Endothelial cell of umbilical vein (primary cell): ENCODE measurements around the gene MITF. TPM values are rescaled to one million over a fixed set of nuclear protein-coding genes. Genes with fewer than 3 reads are reported as not detected.

Experiments
- BruUV-seq: library from RNA; stranded (reverse); fragments of 400-500 nt; replicated peaks from 2 replicates; lab custom pipeline; 2021; lab: Mats Ljungman, UMichigan
- CTCF ChIA-PET: fragments of 300-600, 350-600 bp; sonication (Branson Sonifier 250); formaldehyde crosslinking; loops from one replicate; lab custom pipeline; 2021; ENCODE audit warnings: antibody characterized with exemption, inconsistent platforms; lab: Charles Lee
- POLR2A ChIA-PET: fragments of 300-600, 350-600 bp; sonication (Branson Sonifier 250); formaldehyde crosslinking; loops from one replicate; lab custom pipeline; 2021; ENCODE audit warnings: antibody characterized with exemption, inconsistent platforms; lab: Charles Lee
- DNase-seq: peaks from one replicate; pipeline ENCODE4 v3.0.0-alpha.2; 2011; ENCODE audit warnings: low read depth, low spot score
- FAIRE-seq: peaks from 2 replicates; lab custom pipeline; 2011; peaks lifted over from hg19 to GRCh38; lab: Jason Lieb, UNC
- H2AFZ ChIP-seq: 2 replicates; pipeline ENCODE4 v1.6.0; 2012; ENCODE audit warnings: low read depth, low read length, control low read depth, inconsistent platforms
- H3K27ac ChIP-seq: 2 replicates; pipeline ENCODE4 v1.5.1; 2011; ENCODE audit warnings: low read depth, mild to moderate bottlenecking, control low read depth, low read length, moderate library complexity; ENCODE audit not compliant: insufficient read depth
- H3K27me3 ChIP-seq, 2 experiments: 2 replicates each; pipeline versions ENCODE4 v1.6.0 to v1.6.1; 2011; ENCODE audit warnings: low read length in 2 of 2, mixed read lengths in 1 of 2; ENCODE audit not compliant: control insufficient read depth in 2 of 2, insufficient read depth in 2 of 2
- H3K36me3 ChIP-seq, 2 experiments: 2 replicates in 1 of 2; 3 replicates in 1 of 2; pipeline ENCODE4 v1.5.1; 2011; ENCODE audit warnings: low read length in 2 of 2, mild to moderate bottlenecking in 1 of 2, moderate library complexity in 1 of 2; ENCODE audit not compliant: control insufficient read depth in 2 of 2, insufficient read depth in 2 of 2; ENCODE audit errors: extremely low read depth in 1 of 2
- H3K4me1 ChIP-seq: 3 replicates; pipeline ENCODE4 v1.5.1; 2011; ENCODE audit warnings: mild to moderate bottlenecking, low read length; ENCODE audit not compliant: control insufficient read depth, insufficient read depth; ENCODE audit errors: extremely low read depth
- H3K4me2 ChIP-seq: 2 replicates; pipeline ENCODE4 v1.6.1; 2011; ENCODE audit warnings: low read length, control low read depth, mixed read lengths; ENCODE audit not compliant: insufficient read depth
- H3K4me3 ChIP-seq, 3 experiments: fragments of 200-600 bp in 1 of 3; sonication (generic), shearing (Covaris generic) in 1 of 3; replicated peaks in 1 of 3; 2 replicates each; pipeline ENCODE4 v1.5.1; 2011 to 2016; ENCODE audit warnings: control low read depth in 3 of 3, low read length in 3 of 3, mild to moderate bottlenecking in 2 of 3, inconsistent platforms in 1 of 3, low read depth in 1 of 3, moderate library complexity in 1 of 3; ENCODE audit not compliant: insufficient read depth in 1 of 3
- H3K79me2 ChIP-seq: 2 replicates; pipeline ENCODE4 v1.6.0; 2012; ENCODE audit warnings: low read length, inconsistent platforms; ENCODE audit not compliant: control insufficient read depth, insufficient read depth
- H3K9ac ChIP-seq: replicated peaks from 2 replicates; pipeline ENCODE3; 2011; ENCODE audit warnings: low read length, control low read depth; ENCODE audit not compliant: insufficient read depth; ENCODE audit errors: extremely low read depth
- H3K9me1 ChIP-seq: replicated peaks from 3 replicates; pipeline ENCODE4 v1.6.0; 2011; ENCODE audit warnings: mild to moderate bottlenecking, low read length; ENCODE audit not compliant: control insufficient read depth, insufficient read depth; ENCODE audit errors: extremely low read depth
- H3K9me3 ChIP-seq: replicated peaks from 2 replicates; pipeline ENCODE4 v1.5.1; 2012; ENCODE audit warnings: low read length, inconsistent platforms; ENCODE audit not compliant: control insufficient read depth, insufficient read depth
- H4K20me1 ChIP-seq: replicated peaks from 2 replicates; pipeline ENCODE3; 2011; ENCODE audit warnings: mild to moderate bottlenecking, low read length; ENCODE audit not compliant: control insufficient read depth, insufficient read depth; ENCODE audit errors: extremely low read depth
- EZH2 ChIP-seq: IDR thresholded peaks from 2 replicates; pipeline ENCODE4 v1.6.1; 2012; ENCODE audit warnings: borderline replicate concordance, low read depth, mild to moderate bottlenecking, moderate library complexity, low read length, inconsistent platforms; ENCODE audit not compliant: severe bottlenecking
- FOS ChIP-seq: IDR thresholded peaks from 2 replicates; pipeline ENCODE4 v1.6.1; 2011; ENCODE audit warnings: mild to moderate bottlenecking, low read length, moderate library complexity, borderline replicate concordance; ENCODE audit not compliant: insufficient read depth
- GATA2 ChIP-seq: IDR thresholded peaks from 2 replicates; pipeline ENCODE4 v1.7.0; 2011; ENCODE audit warnings: low read depth, mild to moderate bottlenecking, moderate library complexity, mixed read lengths, low read length; ENCODE audit not compliant: insufficient read length, insufficient read depth
- JUN ChIP-seq: IDR thresholded peaks from 2 replicates; pipeline ENCODE4 v1.6.1; 2011; ENCODE audit warnings: borderline replicate concordance, low read depth; ENCODE audit not compliant: insufficient read length, insufficient read depth
- MYC ChIP-seq: IDR thresholded peaks from one replicate; pipeline ENCODE4 v1.6.1; 2011; ENCODE audit warnings: mild to moderate bottlenecking, low read depth, low read length
- POLR2A ChIP-seq: IDR thresholded peaks from 2 replicates; pipeline ENCODE4 v1.6.1; 2012; ENCODE audit warnings: low read depth, mild to moderate bottlenecking, control low read depth, low read length
- POLR2AphosphoS5 ChIP-seq: IDR thresholded peaks from 2 replicates; pipeline ENCODE4 v1.6.1; 2012; ENCODE audit warnings: low read depth, mild to moderate bottlenecking, control low read depth, low read length, moderate library complexity; ENCODE audit not compliant: insufficient read depth
- dilution Hi-C: fragments of 300-500 bp; cut with MboI; formaldehyde crosslinking; loops from one replicate; pipeline ENCODE4 v1.15.0; 2019; ENCODE audit warnings: low sequenced_read_pairs; ENCODE audit not compliant: extremely low pct_ligation_motif_present
- intact Hi-C: fragments of 100-400 bp; cut with micrococcal nuclease; formaldehyde crosslinking; loops from one replicate; pipeline ENCODE4 v1.10.0; 2022
- polyA plus RNA-seq, 4 experiments: library from polyadenylated mRNA; depleted of rRNA in 3 of 4; stranded (reverse) in 3 of 4; unstranded in 1 of 4; fragments of >200 nt; gene quantifications; 2 replicates each; pipeline versions ENCODE4 v1.2.1 to v1.2.3, GENCODE V29; 2011 to 2012; ENCODE audit warnings: missing spikeins in 1 of 4
- total RNA-seq: library from RNA; stranded (reverse); gene quantifications from 2 replicates; pipeline ENCODE4 v1.2.3, GENCODE V29; 2021
- TF ChIP-seq, protein P1 (sequence below): IDR thresholded peaks from 2 replicates; pipeline ENCODE4 v1.6.1; 2011; ENCODE audit not compliant: insufficient read depth, insufficient read length
- TF ChIP-seq, protein P2 (sequence below), 2 donors: IDR thresholded peaks; 1 replicate in 1 of 2; 2 replicates in 1 of 2; pipeline ENCODE4 v1.5.1; 2011; ENCODE audit warnings: low read length in 2 of 2, mild to moderate bottlenecking in 2 of 2, moderate library complexity in 2 of 2, control low read depth in 1 of 2, inconsistent platforms in 1 of 2, low read depth in 1 of 2; ENCODE audit not compliant: insufficient read depth in 1 of 2; ENCODE audit errors: extremely low read depth in 1 of 2

MITF gene
- total and polyA plus RNA-seq, 2 donors (not counting 3 experiments of a cell fraction or from before 2014, with no cell fraction given): 1.6 to 2.5 TPM

DNA sequence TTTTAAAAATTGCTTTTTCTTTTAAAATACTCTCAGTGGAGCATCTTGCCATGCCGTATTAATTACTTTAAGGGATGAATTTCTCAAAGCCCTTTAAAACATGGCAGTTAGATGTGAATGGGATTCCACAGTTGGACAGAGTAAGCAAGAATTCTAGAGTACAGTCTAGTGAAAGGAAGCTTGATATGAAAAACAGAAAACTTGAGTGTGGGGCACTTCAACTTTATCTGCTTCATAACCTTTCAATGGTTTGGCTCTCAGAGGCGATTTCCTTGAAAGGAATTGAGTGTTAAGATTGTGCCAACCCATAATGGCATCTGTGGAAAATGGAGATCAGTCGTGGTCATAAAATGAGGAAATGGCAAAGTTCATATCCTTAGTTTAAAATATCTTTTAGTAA lies 132.6 kb downstream of the MITF start:
- Histone ChIP-seq H4K20me1 (no peaks in the 10 kb centered on the region), H3K36me3 (no peaks in the 10 kb centered on the region), H3K4me1 (no peaks in the 10 kb centered on the region), H3K27ac (no peak overlapping the region), H3K9ac (no peak overlapping the region), H3K27me3 (no peaks in the 10 kb centered on the region), H3K9me1 (no peaks in the 10 kb centered on the region), H3K4me3 (no peak overlapping the region), H2AFZ (no peak overlapping the region), H3K9me3 (no peaks in the 10 kb centered on the region), H3K4me2 (no peak overlapping the region), H3K79me2 (no peaks in the 10 kb centered on the region)
- dilution Hi-C loops: no loop called here
- intact Hi-C loops: no loop called here
- ChIA-PET POLR2A (no interaction called here), CTCF (no interaction called here)
- TF ChIP-seq GATA2: no peak
- no peak for TF ChIP-seq JUN
- no peak for TF ChIP-seq FOS
- TF ChIP-seq POLR2AphosphoS5: no peak
- TF ChIP-seq MYC: no peak
- TF ChIP-seq, protein P1, sequence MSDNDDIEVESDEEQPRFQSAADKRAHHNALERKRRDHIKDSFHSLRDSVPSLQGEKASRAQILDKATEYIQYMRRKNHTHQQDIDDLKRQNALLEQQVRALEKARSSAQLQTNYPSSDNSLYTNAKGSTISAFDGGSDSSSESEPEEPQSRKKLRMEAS: no peak
- TF ChIP-seq POLR2A: no peak
- no peak for FAIRE-seq
- BruUV-seq: no TSS peak
- no peak for DNase-seq

DNA sequence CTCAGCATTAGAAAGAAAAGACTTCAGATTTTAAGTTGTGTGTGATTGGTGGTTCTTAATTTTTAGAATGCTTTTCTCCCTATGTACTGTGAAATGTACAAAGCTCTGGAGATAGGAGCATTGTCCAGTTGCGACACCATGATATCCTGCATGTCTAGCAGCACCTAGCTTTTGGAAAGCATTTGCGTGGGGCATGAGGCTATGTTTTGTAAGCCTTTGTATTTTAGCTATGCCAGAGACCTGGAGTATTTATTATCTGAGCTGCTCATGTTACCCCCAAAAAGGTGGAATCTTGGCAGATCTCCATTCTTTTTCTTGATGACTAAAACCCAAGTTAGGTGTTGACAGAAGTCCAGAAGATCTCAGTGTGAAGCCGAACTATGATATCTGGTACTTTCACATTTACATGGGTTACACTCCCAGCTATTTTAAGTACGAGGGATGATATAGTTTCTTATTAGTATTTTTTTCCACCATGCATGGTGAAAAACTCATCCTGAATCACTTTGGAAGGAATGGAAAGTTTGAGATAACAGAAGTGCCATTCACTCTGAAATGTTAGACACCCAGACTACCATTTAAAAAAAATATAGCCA lies 133.6 kb downstream of the MITF start:
- no peaks in the 10 kb centered on the region for H3K36me3 ChIP-seq
- TF ChIP-seq, protein P1: no peak
- TF ChIP-seq JUN (no peak), POLR2A (no peak), GATA2 (no peak), POLR2AphosphoS5 (no peak), EZH2 (no peak), FOS (no peak), MYC (no peak)
- TF ChIP-seq, protein P2, sequence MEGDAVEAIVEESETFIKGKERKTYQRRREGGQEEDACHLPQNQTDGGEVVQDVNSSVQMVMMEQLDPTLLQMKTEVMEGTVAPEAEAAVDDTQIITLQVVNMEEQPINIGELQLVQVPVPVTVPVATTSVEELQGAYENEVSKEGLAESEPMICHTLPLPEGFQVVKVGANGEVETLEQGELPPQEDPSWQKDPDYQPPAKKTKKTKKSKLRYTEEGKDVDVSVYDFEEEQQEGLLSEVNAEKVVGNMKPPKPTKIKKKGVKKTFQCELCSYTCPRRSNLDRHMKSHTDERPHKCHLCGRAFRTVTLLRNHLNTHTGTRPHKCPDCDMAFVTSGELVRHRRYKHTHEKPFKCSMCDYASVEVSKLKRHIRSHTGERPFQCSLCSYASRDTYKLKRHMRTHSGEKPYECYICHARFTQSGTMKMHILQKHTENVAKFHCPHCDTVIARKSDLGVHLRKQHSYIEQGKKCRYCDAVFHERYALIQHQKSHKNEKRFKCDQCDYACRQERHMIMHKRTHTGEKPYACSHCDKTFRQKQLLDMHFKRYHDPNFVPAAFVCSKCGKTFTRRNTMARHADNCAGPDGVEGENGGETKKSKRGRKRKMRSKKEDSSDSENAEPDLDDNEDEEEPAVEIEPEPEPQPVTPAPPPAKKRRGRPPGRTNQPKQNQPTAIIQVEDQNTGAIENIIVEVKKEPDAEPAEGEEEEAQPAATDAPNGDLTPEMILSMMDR (IDR thresholded peaks at IDR 0.05; ENCODE audit: extremely low read depth in 1 of 2, insufficient read depth in 1 of 2, low read depth in 1 of 2, low read length in 2 of 2): no peak
- DNase-seq (no peak), FAIRE-seq (no peak)
- H3K4me3 ChIP-seq: no peak overlapping the region
- intact Hi-C loops (no loop called here), dilution Hi-C loops (no loop called here)
- no peaks in the 10 kb centered on the region for H3K9me3 ChIP-seq
- H3K4me1 ChIP-seq: no peaks in the 10 kb centered on the region
- no peaks in the 10 kb centered on the region for H3K9me1 ChIP-seq
- no peak overlapping the region for H3K27ac ChIP-seq
- no peaks in the 10 kb centered on the region for H4K20me1 ChIP-seq
- H3K79me2 ChIP-seq: no peaks in the 10 kb centered on the region
- H3K4me2 ChIP-seq: no peak overlapping the region
- ChIA-PET POLR2A (no interaction called here), CTCF (no interaction called here)
- no peak overlapping the region for H3K9ac ChIP-seq
- no TSS peak for BruUV-seq
- H2AFZ ChIP-seq: no peak overlapping the region
- H3K27me3 ChIP-seq: no peaks in the 10 kb centered on the region
